Dermis lymphatic vessel endothelial cell (primary cell): Measurements from ENCODE around the gene LALBA. TPM values are rescaled to one million over a fixed set of nuclear protein-coding genes. Genes with fewer than 3 reads are reported as not detected.

ENCODE experiments used
- total RNA-seq: library from RNA; depleted of rRNA; stranded (reverse); fragments of >200 nt; gene quantifications from 2 replicates; pipeline ENCODE4 v1.2.1, GENCODE V29; 2014

The LALBA gene
- total RNA-seq: not detected in 2 replicates

GRCh38 chr12:48569946-48570345, at the start of gene LALBA:
Gene LALBA, minus strand, starts transcription at chr12:48570046. Its CDS starts 26 bp downstream, at chr12:48570020.

GRCh38 chr12:48525332-48525731, 44.5 kb downstream of the LALBA start, which contains the start of gene OR8S1:
Gene OR8S1, plus strand, starts transcription at chr12:48525632. Its CDS starts 0 bp downstream, at chr12:48525632.

Other genes with a start within 250 kb of the LALBA start
- gene ZNF641, start 219.1 kb downstream of the LALBA start, total RNA-seq: 1.1 and 1.5 TPM in 2 replicates
- 0.09 TPM in 1 of 2 replicates, not detected in the other for gene ANP32D, start 97.5 kb downstream of the LALBA start, total RNA-seq
- not detected in 2 replicates for gene C12orf54, start 87.5 kb downstream of the LALBA start, total RNA-seq
- gene OR8S1, start 44.4 kb downstream of the LALBA start, total RNA-seq: not detected in 2 replicates
- 41.1 and 53.7 TPM in 2 replicates for gene KANSL2, start 112.2 kb upstream of the LALBA start, total RNA-seq
- gene CCNT1, start 146.7 kb upstream of the LALBA start, total RNA-seq: 18.1 and 24.0 TPM in 2 replicates
- gene ADCY6, start 219.0 kb upstream of the LALBA start, total RNA-seq: 29.5 and 29.7 TPM in 2 replicates
- gene CACNB3, start 248.4 kb upstream of the LALBA start, total RNA-seq: 5.5 and 6.2 TPM in 2 replicates